Endothelial cell of umbilical vein (primary cell): ENCODE results near the gene ARHGEF33.

Experiments
- EZH2 ChIP-seq: IDR thresholded peaks from 2 replicates; pipeline ENCODE4 v1.6.1; 2012; ENCODE audit warnings: borderline replicate concordance, low read depth, mild to moderate bottlenecking, moderate library complexity, low read length, inconsistent platforms; ENCODE audit not compliant: severe bottlenecking
- FOS ChIP-seq: IDR thresholded peaks from 2 replicates; pipeline ENCODE4 v1.6.1; 2011; ENCODE audit warnings: mild to moderate bottlenecking, low read length, moderate library complexity, borderline replicate concordance; ENCODE audit not compliant: insufficient read depth
- JUN ChIP-seq: IDR thresholded peaks from 2 replicates; pipeline ENCODE4 v1.6.1; 2011; ENCODE audit warnings: borderline replicate concordance, low read depth; ENCODE audit not compliant: insufficient read length, insufficient read depth
- MAX ChIP-seq: IDR thresholded peaks from 2 replicates; pipeline ENCODE4 v1.6.1; 2011; ENCODE audit not compliant: insufficient read depth, insufficient read length
- MYC ChIP-seq: IDR thresholded peaks from one replicate; pipeline ENCODE4 v1.6.1; 2011; ENCODE audit warnings: mild to moderate bottlenecking, low read depth, low read length
- POLR2A ChIP-seq: IDR thresholded peaks from 2 replicates; pipeline ENCODE4 v1.6.1; 2012; ENCODE audit warnings: low read depth, mild to moderate bottlenecking, control low read depth, low read length
- POLR2AphosphoS5 ChIP-seq: IDR thresholded peaks from 2 replicates; pipeline ENCODE4 v1.6.1; 2012; ENCODE audit warnings: low read depth, mild to moderate bottlenecking, control low read depth, low read length, moderate library complexity; ENCODE audit not compliant: insufficient read depth
- TF ChIP-seq, protein P1 (sequence below), 2 donors: IDR thresholded peaks; 1 replicate in 1 of 2; 2 replicates in 1 of 2; pipeline ENCODE4 v1.5.1; 2011; ENCODE audit warnings: low read length in 2 of 2, mild to moderate bottlenecking in 2 of 2, moderate library complexity in 2 of 2, control low read depth in 1 of 2, inconsistent platforms in 1 of 2, low read depth in 1 of 2; ENCODE audit not compliant: insufficient read depth in 1 of 2; ENCODE audit errors: extremely low read depth in 1 of 2

- TF ChIP-seq, protein P1, sequence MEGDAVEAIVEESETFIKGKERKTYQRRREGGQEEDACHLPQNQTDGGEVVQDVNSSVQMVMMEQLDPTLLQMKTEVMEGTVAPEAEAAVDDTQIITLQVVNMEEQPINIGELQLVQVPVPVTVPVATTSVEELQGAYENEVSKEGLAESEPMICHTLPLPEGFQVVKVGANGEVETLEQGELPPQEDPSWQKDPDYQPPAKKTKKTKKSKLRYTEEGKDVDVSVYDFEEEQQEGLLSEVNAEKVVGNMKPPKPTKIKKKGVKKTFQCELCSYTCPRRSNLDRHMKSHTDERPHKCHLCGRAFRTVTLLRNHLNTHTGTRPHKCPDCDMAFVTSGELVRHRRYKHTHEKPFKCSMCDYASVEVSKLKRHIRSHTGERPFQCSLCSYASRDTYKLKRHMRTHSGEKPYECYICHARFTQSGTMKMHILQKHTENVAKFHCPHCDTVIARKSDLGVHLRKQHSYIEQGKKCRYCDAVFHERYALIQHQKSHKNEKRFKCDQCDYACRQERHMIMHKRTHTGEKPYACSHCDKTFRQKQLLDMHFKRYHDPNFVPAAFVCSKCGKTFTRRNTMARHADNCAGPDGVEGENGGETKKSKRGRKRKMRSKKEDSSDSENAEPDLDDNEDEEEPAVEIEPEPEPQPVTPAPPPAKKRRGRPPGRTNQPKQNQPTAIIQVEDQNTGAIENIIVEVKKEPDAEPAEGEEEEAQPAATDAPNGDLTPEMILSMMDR (IDR thresholded peaks at IDR 0.05; ENCODE audit: extremely low read depth in 1 of 2, insufficient read depth in 1 of 2, low read depth in 1 of 2, low read length in 2 of 2), result no peak
- no peak for TF ChIP-seq POLR2A
- TF ChIP-seq POLR2AphosphoS5, result no peak
- TF ChIP-seq EZH2, result no peak
- TF ChIP-seq MYC, result no peak
- no peak for TF ChIP-seq FOS
- no peak for TF ChIP-seq MAX
- no peak for TF ChIP-seq JUN
Measured at GRCh38 chr2:38887902-38888554, 1.6 kb upstream of the ARHGEF33 start.
